ENCODE measurements around the gene NT5M.

NT5M gene

DNA sequence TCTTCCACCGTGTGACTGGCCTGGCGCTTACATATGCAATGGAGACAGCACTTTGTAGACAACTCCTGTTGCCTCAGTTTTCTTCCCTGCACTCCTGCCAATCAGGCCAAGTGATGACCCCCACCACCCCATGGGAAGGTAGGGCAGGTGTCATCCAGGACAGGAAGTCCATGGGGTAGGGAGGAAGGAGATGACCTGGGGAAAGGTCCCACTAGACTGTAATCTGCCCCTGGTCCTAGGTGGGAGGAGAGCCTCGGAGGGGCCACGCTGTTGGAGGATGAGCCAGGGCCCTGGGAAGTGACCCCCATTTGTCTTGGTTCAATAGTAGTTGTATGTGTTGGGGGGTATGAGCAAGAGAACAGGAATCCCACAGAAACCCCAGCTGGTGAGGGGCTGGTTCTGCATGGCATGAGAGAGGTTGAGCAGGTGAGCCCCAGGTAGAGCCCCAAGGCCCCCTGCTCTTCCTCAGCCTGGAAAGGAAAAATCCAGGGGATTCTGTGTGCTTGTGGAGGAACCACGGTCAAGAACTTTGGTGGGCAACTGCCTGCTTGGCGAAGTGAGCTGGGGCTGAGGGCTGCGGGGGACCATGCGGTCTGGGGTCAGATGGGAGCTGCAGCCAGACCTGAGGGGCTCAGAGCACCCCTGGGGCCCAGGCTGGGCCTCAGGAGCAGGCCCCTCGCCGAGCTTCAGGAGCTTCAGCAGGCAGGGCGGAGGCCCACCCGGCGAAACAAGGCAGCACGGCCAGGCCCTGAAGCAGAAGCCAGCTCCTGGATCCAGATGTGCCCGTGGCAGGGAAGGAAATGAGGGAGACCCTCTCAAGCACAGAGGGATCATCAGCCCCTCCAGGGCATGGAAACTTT, 50.7 kb downstream of the NT5M start:
- DNase-seq (ENCODE audit: low read depth in 1 of 2, low spot score in 1 of 2) = no peak

DNA sequence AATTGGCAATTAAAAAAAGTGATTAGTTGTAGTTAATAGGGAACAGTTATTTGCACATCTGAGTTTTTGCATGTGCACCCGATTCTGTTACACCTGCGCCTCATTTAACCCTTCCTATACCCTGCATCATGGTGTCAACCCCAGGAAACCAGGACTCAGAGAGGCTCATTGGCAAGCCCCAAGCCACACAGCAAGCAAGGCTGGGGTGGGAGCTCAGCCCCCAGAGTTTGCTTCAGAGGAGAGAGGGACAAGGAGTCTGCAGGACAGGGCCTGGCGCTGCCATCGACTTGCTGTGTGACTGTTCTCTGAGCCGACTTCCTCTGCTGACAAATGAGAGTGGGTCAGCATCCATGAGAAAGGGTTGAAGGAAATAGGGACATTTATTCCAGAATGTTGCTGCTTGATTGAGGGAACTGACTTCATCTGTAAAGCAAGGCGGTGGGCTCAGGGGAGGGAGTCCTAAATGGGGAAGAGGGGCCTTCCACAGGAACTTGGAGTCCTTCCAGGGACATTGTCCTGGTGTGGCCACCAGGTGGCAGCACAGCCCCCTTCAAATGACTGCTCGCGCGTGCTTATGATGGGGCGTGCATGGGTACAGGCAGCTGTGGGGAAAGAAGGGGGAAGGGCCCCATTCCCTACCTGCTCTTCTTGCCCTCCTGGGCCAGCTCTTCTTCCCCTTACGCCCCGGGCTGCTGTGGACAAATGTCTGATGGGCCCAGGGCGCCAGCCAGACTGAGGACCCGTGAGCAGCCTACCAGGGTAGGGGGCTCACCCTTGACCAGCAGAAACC, 51.6 kb downstream of the NT5M start:
- peak; percentile 57 to 62 for DNase-seq (ENCODE audit: low read depth in 1 of 2, low spot score in 1 of 2)

DNA sequence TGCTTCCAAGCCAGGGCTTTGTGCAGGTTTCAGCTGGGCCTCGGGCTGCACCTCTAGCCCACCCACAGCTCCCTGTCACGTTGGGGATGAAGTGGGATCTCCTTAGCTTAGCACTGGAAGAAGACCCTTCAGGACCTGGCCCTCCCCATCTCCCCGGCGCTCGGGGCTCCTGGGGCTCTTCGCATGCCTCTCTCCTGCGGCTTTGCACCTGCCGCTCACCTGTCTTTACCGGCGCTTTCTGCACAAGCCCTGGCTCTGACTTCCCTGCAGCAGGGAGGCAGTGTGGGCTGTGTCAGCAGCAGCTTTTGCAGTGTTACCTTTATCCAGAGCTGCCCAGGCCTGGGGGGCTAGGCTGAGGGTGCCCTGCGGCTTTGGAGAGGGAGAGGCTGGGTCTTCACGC, 52.3 kb downstream of the NT5M start:
- no peak for DNase-seq (ENCODE audit: low read depth in 1 of 2, low spot score in 1 of 2)

DNA sequence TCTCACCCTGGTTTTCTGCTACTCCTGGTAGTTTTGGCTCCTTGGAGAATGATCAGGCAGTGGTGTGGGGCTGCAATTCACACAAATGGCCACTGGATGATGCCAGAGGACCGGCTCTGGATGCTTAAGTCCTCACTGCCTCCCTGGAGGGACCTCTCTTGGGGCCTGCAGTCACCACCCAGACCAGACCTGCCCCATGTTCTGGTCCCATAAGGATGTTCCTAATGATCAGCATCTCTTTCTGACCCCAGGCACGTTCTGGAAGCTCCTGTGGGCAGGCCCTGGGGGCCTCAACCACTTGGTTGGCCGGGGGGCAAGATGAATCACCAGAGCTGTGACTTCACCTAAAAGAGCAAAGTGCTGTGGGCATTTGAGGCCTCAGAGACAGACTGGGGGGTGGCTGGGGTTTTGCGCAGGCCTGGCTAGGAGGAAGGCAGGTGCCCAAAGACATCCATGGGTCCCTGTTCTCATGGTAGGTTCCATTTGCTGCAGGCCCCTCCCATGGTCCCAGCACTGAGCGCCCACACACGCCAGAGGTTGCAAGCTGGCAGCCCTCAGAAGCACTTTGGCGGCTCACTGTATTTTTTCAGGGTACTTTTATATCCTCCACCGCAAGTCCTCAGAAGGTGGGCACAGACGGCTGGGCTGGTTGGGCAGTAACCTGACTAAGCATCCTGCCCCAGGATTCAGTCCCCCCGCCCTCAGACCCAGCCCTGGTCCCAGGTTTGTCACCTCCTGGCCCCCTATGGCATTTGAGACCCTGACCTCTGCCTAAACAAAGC, 53.2 kb downstream of the NT5M start:
- DNase-seq (ENCODE audit: low read depth in 1 of 2, low spot score in 1 of 2) = peak; percentile 28 to 31

DNA sequence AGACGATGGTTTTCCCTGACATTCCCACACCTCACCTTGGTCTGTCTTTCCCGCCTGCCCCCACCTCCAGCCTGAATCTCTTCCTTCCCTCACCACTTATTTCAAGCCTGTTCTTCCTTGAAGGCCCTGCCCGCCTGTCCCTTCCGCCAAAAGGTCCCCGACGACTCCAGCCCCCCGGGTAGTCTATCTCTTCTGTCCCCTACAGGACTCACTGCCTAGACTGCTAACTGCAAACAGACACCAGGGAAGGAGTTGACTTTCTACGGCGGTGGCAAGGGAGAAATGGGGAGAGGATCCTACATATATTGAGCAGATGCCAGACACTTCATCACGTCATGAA, 53.7 kb downstream of the NT5M start:
- DNase-seq (ENCODE audit: low read depth in 1 of 2, low spot score in 1 of 2) = no peak

DNA sequence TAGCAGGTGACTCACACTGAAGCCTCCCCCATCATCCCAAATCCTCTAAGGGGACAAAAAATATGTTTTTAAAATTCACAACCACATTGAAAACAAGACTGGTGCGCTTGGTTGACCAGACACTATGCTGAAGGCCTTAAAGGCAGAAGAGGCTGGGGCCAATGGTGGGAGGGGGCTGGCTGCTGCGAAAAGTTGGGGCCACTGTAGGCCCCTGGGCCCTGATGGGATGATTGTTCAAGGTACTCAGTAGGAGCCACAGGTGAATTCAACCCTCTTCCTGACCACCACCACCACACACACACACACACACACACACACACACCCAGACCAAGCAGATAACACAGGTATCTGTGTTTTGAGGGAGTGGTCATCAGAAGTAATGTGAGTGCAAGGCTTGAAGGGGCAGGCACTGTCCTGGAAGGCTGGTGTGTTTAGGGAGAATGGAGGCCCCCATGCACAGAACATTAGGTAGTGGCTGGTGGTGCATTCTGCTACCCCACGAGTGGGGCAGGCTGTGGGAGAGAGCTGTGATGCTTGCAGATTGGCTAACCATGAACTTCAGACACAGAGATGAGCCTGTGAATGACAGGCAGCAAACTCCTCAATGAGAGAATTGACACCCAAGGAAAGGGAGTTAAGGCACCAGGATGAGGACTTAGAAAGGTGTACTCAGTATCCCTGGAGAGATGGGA, 55.0 kb downstream of the NT5M start:
- DNase-seq (ENCODE audit: low read depth in 1 of 2, low spot score in 1 of 2) = no peak

DNA sequence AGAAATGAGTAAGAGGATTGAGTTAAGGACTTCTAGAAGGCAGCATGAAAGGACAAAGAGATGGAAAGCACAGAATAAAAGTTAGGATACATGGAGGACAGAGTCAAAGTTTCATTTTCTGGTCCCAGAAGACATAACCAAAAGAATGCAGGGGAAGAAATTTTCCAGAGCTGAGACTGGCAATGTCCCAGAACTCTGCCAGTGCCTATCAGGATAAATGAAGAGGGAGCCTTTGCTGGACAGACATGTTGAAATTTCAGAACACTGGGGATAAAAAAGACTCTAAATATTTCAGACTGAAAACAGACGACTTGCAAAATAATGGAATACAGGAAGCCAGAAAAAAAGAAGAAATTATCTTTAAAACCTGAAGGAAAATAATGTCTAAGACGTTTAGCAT, 55.7 kb downstream of the NT5M start:
- no peak for DNase-seq (ENCODE audit: low read depth in 1 of 2, low spot score in 1 of 2)

DNA sequence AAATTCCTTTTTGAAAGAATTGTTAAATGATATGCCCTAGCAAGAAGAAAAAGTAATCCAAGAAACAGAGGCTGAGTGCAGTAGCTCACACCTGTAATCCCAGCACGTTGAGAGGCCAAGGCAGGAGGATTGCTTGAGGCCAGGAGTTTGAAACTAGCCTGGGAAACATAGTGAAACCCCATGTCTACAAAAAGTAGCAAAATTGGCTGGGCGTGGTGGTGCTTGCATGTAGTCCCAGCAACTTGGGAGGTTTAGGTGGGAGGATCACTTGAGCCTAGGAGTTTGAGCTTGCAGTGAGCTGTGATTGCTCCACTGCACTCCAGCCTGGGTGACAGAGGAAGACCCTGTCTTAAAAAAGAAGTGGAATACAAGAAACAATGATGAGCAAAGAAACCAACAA, 56.1 kb downstream of the NT5M start:
- no peak for DNase-seq (ENCODE audit: low read depth in 1 of 2, low spot score in 1 of 2)

DNA sequence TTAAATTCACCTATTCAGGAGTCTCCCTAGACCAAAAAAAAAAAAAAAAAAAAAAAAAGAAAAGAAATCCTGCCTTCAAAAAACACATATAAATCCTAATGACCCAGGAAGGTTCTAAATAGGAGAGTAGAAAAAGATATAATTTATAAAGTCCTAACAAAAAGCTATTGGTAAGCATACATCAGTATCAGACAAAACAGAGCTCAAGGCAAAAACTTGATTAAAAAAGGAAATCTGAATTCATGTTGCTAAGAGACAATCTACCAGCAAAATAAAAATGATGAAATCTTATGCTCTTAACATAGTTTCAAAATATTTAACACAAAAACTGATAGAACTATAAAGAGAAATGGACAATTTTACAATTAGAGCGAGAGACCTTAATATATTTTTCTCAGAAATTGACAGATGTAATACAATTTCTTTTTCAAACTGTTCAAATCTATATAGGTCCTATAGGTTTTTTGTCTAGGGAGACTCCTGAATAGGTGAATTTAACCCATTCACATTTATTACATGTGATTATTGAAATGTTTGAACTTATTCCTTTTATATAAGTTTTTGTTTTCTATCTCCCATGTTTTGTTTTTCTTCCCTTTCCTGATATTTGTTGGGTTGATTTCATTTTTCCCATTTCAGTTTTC, 57.0 kb downstream of the NT5M start:
- no peak for DNase-seq (ENCODE audit: low read depth in 1 of 2, low spot score in 1 of 2)

DNA sequence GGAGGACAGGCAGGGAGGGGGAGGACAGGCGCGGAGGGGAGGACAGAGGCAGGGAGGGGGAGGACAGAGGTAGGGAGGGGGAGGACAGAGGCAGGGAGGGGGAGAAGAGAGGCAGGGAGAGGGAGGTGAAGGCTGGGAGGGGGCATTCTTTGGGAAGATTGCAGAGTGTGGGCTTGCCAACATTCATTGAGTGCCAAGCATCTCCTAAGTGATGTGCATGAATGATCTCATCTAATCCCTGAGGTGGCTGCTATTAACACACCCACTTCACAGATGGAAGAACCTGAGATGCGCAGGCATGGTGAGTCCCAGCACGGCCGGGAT, 58.3 kb downstream of the NT5M start:
- DNase-seq (ENCODE audit: low read depth in 1 of 2, low spot score in 1 of 2) = no peak

DNA sequence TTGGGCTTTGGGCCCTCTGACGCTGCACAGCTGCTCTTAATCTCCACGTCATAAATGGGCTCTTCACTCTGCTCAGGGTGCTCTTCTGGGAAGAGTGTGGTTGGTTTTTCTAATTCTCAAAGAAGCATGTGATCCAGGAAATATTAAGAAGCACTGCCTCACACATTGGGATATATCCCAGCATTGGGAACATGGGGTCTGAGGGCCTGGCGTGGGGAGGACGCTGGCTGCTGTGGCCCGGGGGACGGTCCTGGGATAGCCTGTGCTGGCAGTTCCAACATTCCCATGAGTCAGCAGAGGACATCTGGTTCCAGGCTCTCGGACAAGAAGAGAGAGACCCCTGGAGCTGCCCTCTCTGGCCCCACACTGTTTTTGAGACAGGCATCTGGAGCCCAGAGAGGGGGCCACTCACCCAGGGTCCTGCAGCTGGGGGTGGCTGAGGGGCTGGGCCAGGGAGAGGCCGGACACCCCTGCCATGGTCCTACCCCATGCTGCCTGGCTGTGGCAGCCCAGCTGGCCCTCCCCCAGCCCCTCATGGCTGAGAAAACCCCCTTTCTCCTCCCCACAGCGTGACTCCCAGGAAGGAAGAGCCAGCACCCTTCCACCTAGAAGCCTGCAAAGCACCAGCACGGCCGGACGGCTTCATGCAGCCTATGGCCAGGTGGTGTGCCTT, 58.8 kb downstream of the NT5M start:
- DNase-seq (ENCODE audit: low read depth in 1 of 2, low spot score in 1 of 2) = no peak

DNA sequence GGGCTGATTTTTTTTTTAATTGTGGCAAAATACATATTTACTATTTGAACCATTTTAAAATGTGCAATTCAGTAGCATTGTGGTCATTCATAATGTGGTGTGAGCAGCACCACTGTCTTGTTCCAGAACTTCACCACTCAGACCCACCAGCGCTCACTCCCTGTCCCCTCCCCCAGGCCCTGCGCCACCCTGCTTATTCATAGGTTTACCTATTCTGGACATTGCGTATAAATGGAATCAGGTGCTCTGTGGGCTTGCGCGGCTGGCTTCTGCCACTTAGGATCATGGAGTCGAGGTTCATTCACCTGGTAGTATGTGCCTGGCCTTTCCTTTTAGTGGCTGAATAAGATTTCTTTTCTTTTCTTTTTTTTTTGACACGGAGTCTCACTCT, 59.4 kb downstream of the NT5M start:
- DNase-seq (ENCODE audit: low read depth in 1 of 2, low spot score in 1 of 2) = no peak

DNA sequence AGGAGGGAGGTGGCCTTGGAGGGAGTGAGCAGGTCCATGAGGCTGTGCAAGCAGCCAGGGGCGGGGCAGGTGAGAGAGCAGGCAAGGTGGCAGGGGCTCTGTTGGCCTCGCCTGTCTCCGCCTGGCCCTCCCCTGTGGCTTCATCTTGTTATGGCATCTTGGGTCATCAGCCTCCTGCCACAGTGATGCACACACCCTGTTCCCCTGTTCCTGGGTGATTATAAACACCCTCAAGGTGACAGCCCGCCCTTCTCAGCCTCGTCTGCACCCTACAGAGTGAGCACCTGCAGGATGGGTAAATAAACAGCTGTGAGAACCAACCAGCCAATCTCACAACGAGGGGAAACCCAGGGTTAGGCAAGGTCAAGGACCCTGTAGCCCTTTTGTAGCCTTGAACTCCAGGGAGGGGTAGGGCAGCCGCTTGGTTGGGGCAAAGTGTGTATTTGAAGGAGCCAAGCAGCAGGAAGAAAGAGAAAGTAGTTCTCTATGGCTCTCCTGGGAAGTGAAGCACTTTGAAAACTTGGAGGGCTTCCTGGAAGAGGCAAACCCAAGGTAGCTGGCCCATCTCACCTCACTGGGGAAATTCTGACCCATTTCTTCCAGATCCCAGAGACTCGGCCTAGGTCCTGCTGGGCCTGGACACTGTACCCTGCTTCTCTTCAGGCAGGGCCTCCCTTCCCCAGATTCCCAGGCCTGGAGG, 60.6 kb downstream of the NT5M start:
- DNase-seq (ENCODE audit: low read depth in 1 of 2, low spot score in 1 of 2) = no peak

DNA sequence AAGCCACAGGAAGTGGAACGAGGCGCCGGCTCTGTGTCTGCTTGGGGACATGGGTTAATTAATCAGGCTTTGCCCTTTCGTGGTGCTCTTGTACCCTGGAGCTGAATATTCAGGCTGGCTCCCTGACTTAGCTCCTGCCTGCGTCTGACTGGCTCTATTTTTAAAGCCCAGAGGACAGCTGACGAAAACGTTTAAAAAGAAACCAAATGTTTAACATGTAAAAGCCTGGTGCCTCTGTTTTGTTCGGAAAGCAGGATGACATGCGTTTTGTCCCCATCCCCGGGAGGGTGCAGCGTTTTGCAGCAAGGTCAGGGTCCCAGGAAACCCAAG, 61.1 kb downstream of the NT5M start:
- no peak for DNase-seq (ENCODE audit: low read depth in 1 of 2, low spot score in 1 of 2)

DNA sequence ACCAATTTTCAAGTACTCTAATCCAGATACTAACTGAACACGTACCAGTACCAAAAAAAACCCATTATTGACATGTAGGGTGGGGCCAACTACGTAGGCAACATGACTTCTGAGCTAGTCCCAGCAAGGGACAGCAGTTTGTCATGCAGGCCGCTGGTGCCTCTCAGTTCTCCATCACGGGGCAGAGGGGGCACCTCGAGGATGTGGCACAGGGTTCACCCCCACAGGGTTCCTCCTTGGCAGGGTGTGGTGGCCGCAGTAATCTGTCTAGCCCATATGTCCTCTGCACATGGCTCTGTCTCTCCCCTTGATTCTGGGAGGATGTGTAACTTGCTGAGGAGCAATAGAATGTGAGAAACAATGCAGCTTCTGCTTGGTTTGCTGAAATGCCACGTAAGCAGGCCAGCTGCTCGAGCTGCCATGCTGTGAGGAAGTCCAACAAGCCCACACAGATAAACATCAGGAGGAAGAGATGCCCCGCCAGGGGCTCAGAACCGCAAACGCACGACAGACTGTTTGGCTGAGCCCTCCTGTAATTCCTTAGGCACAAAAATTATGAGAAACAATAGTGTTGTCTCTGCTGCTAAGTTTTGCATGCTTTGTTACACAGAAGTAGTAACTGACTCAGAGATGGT, 62.4 kb downstream of the NT5M start:
- DNase-seq (ENCODE audit: low read depth in 1 of 2, low spot score in 1 of 2) = no peak

DNA sequence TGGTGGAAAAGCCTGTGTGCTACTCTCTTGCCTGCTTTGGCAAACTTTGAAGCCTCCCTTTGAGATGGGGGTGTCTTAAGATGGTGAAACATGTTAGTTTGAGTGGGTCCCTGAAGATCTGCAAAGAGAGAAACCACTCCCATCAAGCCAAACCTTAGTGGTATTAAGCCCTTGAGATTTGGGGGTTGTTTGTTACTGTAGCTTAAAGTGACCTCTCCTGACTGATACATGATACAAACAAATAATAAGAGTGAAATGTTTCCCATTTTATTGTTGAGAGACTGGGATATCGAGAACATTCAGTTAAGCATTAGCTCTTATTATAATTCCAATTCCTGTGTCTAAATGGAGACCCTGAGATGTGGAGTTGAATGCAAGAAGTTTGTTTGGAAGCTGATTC, 63.1 kb downstream of the NT5M start:
- no peak for DNase-seq (ENCODE audit: low read depth in 1 of 2, low spot score in 1 of 2)

DNA sequence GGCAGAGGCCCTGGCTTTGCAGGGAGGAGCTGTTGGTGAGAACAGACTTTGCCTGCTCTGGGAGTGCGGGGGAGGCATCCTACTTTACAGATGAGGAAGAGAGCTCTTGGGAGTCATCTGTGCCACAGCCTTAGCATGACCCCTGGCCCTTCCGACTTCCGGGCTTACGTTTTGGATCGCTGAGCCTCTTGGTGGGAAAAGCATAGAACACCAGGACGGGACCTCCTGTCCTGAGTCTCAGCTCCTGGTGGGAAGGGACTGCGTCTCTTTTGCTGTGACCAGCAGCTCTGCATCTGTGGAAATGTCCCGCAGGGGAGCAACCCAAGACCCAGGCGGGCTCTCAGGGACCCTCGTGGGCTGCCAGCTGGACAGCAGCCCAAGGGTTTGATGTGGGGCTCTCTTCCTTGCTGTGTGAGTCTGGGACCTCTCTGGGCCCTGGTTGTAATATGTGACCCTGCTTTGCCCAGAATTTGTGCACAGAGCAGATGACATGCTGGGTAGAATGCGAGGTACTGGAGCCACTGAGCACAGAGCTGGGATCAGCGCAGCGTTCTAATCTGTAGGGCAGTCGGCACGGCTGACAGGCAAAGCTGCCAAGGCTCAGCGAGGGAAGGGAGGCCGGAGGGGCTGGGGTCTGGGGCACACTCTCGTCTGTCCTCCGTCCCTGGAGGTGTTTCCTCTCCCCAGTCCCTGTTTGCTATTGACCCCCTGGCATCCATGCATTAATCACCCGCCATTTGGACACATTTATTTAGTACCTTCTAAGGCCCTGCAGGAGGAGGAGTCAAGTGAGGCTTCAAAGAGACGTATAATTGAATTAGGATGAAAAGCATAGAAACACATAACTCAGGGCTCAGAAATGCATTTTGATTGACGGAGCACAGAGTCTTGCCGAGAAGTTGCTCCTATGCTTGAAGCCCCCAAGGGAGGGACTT, 64.0 kb downstream of the NT5M start:
- DNase-seq (ENCODE audit: low read depth in 1 of 2, low spot score in 1 of 2) = no peak

DNA sequence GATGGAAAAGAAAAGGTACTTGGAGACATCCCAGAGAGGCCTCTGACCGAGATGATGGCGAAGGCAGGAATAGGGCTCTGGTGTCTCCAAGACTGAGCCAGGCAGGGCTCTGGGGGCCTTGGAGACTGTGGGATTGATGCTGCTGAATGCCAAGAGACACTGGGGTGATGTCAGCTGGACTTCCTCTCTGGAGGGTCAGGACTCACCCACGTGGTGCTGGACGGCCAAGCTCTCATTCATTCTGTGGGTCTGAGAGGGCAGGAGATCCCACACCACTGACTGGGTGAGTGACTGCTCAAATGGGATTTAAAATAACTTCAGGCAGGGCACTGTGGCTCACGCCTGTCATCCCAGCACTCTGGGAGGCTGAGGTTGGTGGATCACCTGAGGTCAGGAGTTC, 64.8 kb downstream of the NT5M start:
- DNase-seq (ENCODE audit: low read depth in 1 of 2, low spot score in 1 of 2) = no peak

All from activated T-helper 1 cell treated with anti-CD3 and anti-CD28 coated beads, Interleukin-2, amount 50 U/mL, for 16 hours (primary cell).